DOHH2 (cell line): Measurements from ENCODE around the gene PNPO.

ENCODE experiments used
- H3F3A ChIP-seq: fragments of 200-600 bp; sonication (generic), shearing (Covaris generic); 2 replicates; pipeline ENCODE4 v1.6.0; 2016; ENCODE audit warnings: antibody characterized with exemption, mild to moderate bottlenecking; ENCODE audit not compliant: control insufficient read depth, insufficient read depth
- H3K27ac ChIP-seq: fragments of 200-600 bp; sonication (generic); 2 replicates; pipeline ENCODE4 v1.5.1; 2014; ENCODE audit warnings: low read depth, mild to moderate bottlenecking, low read length, moderate library complexity
- H3K27me3 ChIP-seq: fragments of 200-600 bp; sonication (generic); 2 replicates; pipeline ENCODE4 v1.6.1; 2014; ENCODE audit warnings: mild to moderate bottlenecking, low read length, mixed read lengths; ENCODE audit not compliant: control insufficient read depth
- H3K36me3 ChIP-seq: fragments of 200-600 bp; sonication (generic); 2 replicates; pipeline ENCODE4 v1.6.1; 2014; ENCODE audit warnings: mild to moderate bottlenecking, low read length, moderate library complexity, mixed read lengths; ENCODE audit not compliant: control insufficient read depth
- H3K4me1 ChIP-seq: fragments of 200-600 bp; sonication (generic); 2 replicates; pipeline ENCODE4 v1.6.1; 2014; ENCODE audit warnings: mild to moderate bottlenecking, low read length, mixed read lengths; ENCODE audit not compliant: control insufficient read depth
- H3K4me2 ChIP-seq: fragments of 200-600 bp; sonication (generic); 2 replicates; pipeline ENCODE4 v1.6.0; 2014; ENCODE audit warnings: mild to moderate bottlenecking, low read length, moderate library complexity
- H3K4me3 ChIP-seq: fragments of 200-600 bp; sonication (generic); 2 replicates; pipeline ENCODE4 v1.5.1; 2014; ENCODE audit warnings: mild to moderate bottlenecking, low read length, mixed read lengths
- H3K79me2 ChIP-seq: fragments of 200-600 bp; sonication (generic); 2 replicates; pipeline ENCODE4 v1.6.1; 2014; ENCODE audit warnings: mild to moderate bottlenecking, low read length, mixed read lengths; ENCODE audit not compliant: control insufficient read depth
- H3K9me2 ChIP-seq: fragments of 200-600 bp; sonication (generic); replicated peaks from 2 replicates; pipeline ENCODE4 v1.6.1; 2014; ENCODE audit warnings: mild to moderate bottlenecking, low read length, mixed read lengths; ENCODE audit not compliant: control insufficient read depth
- H3K9me3 ChIP-seq: fragments of 200-600 bp; sonication (generic); 2 replicates; pipeline ENCODE4 v1.6.1; 2014; ENCODE audit warnings: antibody characterized with exemption, low read length, mixed read lengths; ENCODE audit not compliant: control insufficient read depth, insufficient read depth
- H4K20me1 ChIP-seq: fragments of 200-600 bp; sonication (generic); 2 replicates; pipeline ENCODE4 v1.6.0; 2014; ENCODE audit warnings: low read depth, mild to moderate bottlenecking, antibody characterized with exemption, low read length, moderate library complexity; ENCODE audit not compliant: control insufficient read depth, insufficient read depth
- CTCF ChIP-seq: fragments of 200-600 bp; sonication (generic); IDR thresholded peaks from one replicate; pipeline ENCODE4 v1.5.1; 2014; ENCODE audit warnings: antibody characterized with exemption, mild to moderate bottlenecking, low read depth, low read length; ENCODE audit not compliant: poor library complexity, severe bottlenecking
- EZH2phosphoT487 ChIP-seq: fragments of 200-600 bp; sonication (generic); IDR thresholded peaks from 2 replicates; pipeline ENCODE4 v1.6.1; 2017; ENCODE audit warnings: borderline replicate concordance, mild to moderate bottlenecking, antibody characterized with exemption, low read length, moderate library complexity, mixed read lengths

Gene PNPO

DNA sequence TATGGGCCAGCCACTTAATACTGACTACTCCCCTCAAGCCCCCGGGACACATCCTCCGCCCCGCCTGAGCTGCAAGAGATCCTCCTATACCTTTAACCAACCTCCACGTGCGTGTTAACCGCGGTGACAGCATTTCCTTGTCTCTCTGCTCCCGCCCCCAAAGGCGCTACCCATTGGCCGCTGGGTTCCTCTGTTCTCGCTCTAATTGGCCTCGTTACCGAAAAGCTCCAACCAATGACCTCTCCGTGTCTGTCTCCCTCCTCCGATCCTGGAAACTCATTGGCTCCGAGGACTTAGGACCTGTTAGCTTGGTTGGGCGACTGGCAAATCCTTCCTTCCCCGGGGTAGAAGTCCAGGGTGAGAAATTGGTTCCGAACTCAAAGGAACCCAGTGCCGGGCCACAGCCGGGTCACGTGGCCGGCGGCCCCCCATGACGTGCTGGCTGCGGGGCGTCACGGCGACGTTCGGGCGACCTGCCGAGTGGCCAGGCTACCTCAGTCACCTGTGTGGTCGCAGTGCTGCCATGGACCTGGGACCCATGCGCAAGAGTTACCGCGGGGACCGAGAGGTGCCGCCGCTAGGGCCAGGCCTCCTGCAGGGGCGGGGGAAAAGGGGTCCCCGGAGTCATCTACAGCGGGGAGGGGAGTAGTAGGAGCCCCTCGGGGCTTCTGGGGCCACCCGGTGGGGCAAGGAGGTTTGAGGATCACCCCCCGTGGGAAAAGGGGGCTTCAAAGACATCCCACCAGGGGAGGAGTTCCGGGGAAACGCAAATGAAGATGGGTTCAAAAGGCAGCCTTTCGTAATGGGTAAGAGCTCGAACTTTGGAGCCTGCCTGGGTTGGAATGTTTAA lies at the start of gene PNPO:
TSS of gene PNPO (plus strand) at position 326 of the 850 bp plus-strand sequence. CDS start at position 431, 105 bp downstream.
- Histone ChIP-seq H3K79me2 (peaks cover 23% of the 10 kb centered on the region), H3K9me3 (no peaks in the 10 kb centered on the region), H3K9me2 (no peaks in the 10 kb centered on the region), H3K4me3 (peak within 1 kb of the TSS; percentile 88), H3K27ac (peak within 1 kb of the TSS; percentile 45), H4K20me1 (no peaks in the 10 kb centered on the region), H3K4me1 (peaks cover 51% of the 10 kb centered on the region), H3K36me3 (peaks cover 25% of the 10 kb centered on the region), H3K27me3 (no peaks in the 10 kb centered on the region), H3F3A (no peaks in the 10 kb centered on the region), H3K4me2 (peak within 1 kb of the TSS; percentile 98)
- TF ChIP-seq CTCF (peak; percentile 17), EZH2phosphoT487 (no peak)

GRCh38 chr17:47894498-47895346 lies 46.6 kb upstream of the PNPO start:
- Histone ChIP-seq H3F3A (peaks cover 6% of the 10 kb centered on the region; the same call in 1 of the 2 replicates), H3K4me3 (peak overlapping the region; percentile 91), H4K20me1 (no peaks in the 10 kb centered on the region), H3K36me3 (peaks cover 28% of the 10 kb centered on the region), H3K4me2 (peak overlapping the region; percentile 82), H3K9me2 (no peaks in the 10 kb centered on the region), H3K27me3 (no peaks in the 10 kb centered on the region), H3K79me2 (peaks cover 51% of the 10 kb centered on the region), H3K4me1 (peaks cover 31% of the 10 kb centered on the region), H3K27ac (peak overlapping the region; percentile 40), H3K9me3 (no peaks in the 10 kb centered on the region)
- no peak for TF ChIP-seq CTCF

DNA sequence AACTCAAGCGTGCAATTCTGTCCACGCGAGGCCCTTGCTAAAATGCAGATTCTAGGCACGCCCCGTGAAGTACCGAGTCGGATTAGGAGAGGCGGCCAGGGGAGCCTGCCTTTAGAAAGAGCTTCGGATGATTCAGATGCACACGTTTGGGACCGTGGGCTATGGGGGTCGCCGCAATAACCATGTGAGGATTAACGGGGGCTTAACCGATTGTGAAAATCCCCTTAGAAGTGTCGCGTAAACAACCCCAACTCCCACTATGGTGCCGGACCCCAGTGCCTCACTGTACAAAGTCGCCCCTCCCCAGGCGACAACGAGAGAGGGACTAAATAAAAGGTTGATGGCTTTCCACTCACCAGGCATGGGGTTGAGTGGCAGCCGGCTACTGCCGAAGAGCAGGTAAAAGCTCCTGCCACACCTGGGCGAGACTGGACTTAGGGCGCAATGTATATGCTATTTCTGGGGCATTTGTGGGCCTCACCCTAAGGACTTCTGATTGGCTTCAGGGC lies 46.0 kb upstream of the PNPO start:
- Histone ChIP-seq H3F3A (peaks cover 6% of the 10 kb centered on the region; the same call in 1 of the 2 replicates), H3K79me2 (peaks cover 56% of the 10 kb centered on the region), H3K9me3 (no peaks in the 10 kb centered on the region), H3K27ac (peak overlapping the region; percentile 40), H3K4me2 (peak overlapping the region; percentile 82), H3K9me2 (no peaks in the 10 kb centered on the region), H3K27me3 (no peaks in the 10 kb centered on the region), H3K4me1 (peaks cover 31% of the 10 kb centered on the region), H4K20me1 (no peaks in the 10 kb centered on the region), H3K4me3 (peak overlapping the region; percentile 91), H3K36me3 (peaks cover 35% of the 10 kb centered on the region)
- TF ChIP-seq EZH2phosphoT487 (no peak; the same call in 1 of the 2 replicates), CTCF (no peak)
